Esophagus squamous epithelium (tissue), 5 donors: ENCODE results near the gene PGLYRP2. TPM values are rescaled to one million over a fixed set of nuclear protein-coding genes. Genes with fewer than 3 reads are reported as not detected.
"Not testable (repeated sequence)": the region's sequence is repeated elsewhere in the genome, so short reads cannot be mapped to it uniquely, and the experiment has no call there.

Source experiments
- DNase-seq: peaks from one replicate; lab custom pipeline; 2025; lab: John Stamatoyannopoulos, UW
- H3K27ac ChIP-seq, 4 donors: fragments of 200-600 bp; sonication (generic); one replicate each; pipeline ENCODE4 v1.5.1; 2016 to 2019; ENCODE audit warnings: mild to moderate bottlenecking in 1 of 4
- H3K27me3 ChIP-seq, 4 donors: fragments of 200-600 bp; sonication (generic); 1 replicate in 3 of 4; 2 replicates in 1 of 4; pipeline versions ENCODE4 v1.5.1 to v1.6.0; 2017 to 2021; ENCODE audit warnings: antibody characterized with exemption in 1 of 4
- H3K36me3 ChIP-seq, 3 donors: fragments of 200-600 bp; sonication (generic); one replicate each; pipeline ENCODE4 v1.5.1; 2016 to 2019
- H3K4me1 ChIP-seq, 3 donors: fragments of 200-600 bp; sonication (generic); one replicate each; pipeline ENCODE4 v1.5.1; 2017 to 2019
- H3K4me3 ChIP-seq, 4 donors: fragments of 200-600 bp; sonication (generic); 1 replicate in 3 of 4; 2 replicates in 1 of 4; pipeline ENCODE4 v1.5.1; 2016 to 2019; ENCODE audit warnings: mild to moderate bottlenecking in 2 of 4, moderate library complexity in 1 of 4
- H3K9me3 ChIP-seq, 3 donors: fragments of 200-600 bp; sonication (generic); one replicate each; pipeline ENCODE4 v1.5.1; 2016 to 2019
- CTCF ChIP-seq, 6 experiments: fragments of 450-650 bp in 4 of 6; fragments of 200-600 bp in 2 of 6; sonication (generic) in 2 of 6; IDR thresholded peaks; one replicate each; pipeline ENCODE4 v1.5.1; 2016 to 2019; ENCODE audit warnings: antibody characterized with exemption in 6 of 6, mild to moderate bottlenecking in 4 of 6, moderate library complexity in 4 of 6
- POLR2A ChIP-seq, 4 donors: fragments of 450-650 bp; IDR thresholded peaks; one replicate each; pipeline ENCODE4 v1.6.1; 2017; ENCODE audit warnings: antibody characterized with exemption in 4 of 4, mild to moderate bottlenecking in 4 of 4, moderate library complexity in 3 of 4
- WGBS, 2 donors: methylation state at CpG; one replicate each; pipeline ENCODE4 v1.1.5; 2018; 5-methylcytosine and 5-hydroxymethylcytosine counted together
- intact Hi-C: fragments of 100-400 bp; cut with DNase I; formaldehyde crosslinking; loops from one replicate; pipeline ENCODE4 v1.15.0; 2022
- total RNA-seq, 4 donors: library from RNA; depleted of rRNA; stranded (reverse); fragments of >200 nt; gene quantifications; one replicate each; pipeline ENCODE4 v1.1.0, GENCODE V29; 2016
- donor health status: DM: yes; HTN: yes; CAD: no.

PGLYRP2 gene
- total RNA-seq, 4 donors from 2014 or later, result not detected

GRCh38 chr19:15519433-15519976, 40.2 kb upstream of the PGLYRP2 start:
- peaks cover 0 to 20% (median 15%) of the 10 kb centered on the region in 3 donors for H3K9me3 ChIP-seq
- TF ChIP-seq POLR2A (IDR thresholded peaks at IDR 0.05) (no peak), CTCF (IDR thresholded peaks at IDR 0.05) (no peak)
- H3K4me3 ChIP-seq, result no peak overlapping the region
- H3K36me3 ChIP-seq, result no peaks in the 10 kb centered on the region
- intact Hi-C loops, result no loop called here
- WGBS, 2 donors, result 45 to 69% methylated on average over 2 to 3 of the region's 6 CpGs
- DNase-seq, result no peak
- H3K27ac ChIP-seq, result no peak overlapping the region
- H3K27me3 ChIP-seq, result peaks cover 0 to 19% (median 1%) of the 10 kb centered on the region in 4 donors
- H3K4me1 ChIP-seq, result peaks cover 0 to 7% (median 0%) of the 10 kb centered on the region in 3 donors

GRCh38 chr19:15517778-15518177, 38.5 kb upstream of the PGLYRP2 start:
- Histone ChIP-seq H3K36me3 (no peaks in the 10 kb centered on the region), H3K9me3 (peaks cover 0 to 20% (median 15%) of the 10 kb centered on the region in 3 donors), H3K4me1 (peaks cover 0 to 9% (median 0%) of the 10 kb centered on the region in 3 donors), H3K4me3 (no peak overlapping the region), H3K27me3 (peaks cover 0 to 19% (median 1%) of the 10 kb centered on the region in 4 donors), H3K27ac (no peak overlapping the region)
- WGBS, 2 donors, result 74 to 80% methylated on average over 1 of the region's 1 CpG
- no peak for DNase-seq
- intact Hi-C loops, result no loop called here
- TF ChIP-seq POLR2A (IDR thresholded peaks at IDR 0.05) (no peak), CTCF (IDR thresholded peaks at IDR 0.05) (no peak)

GRCh38 chr19:15516363-15516762, 37.1 kb upstream of the PGLYRP2 start:
- peaks cover 0 to 20% (median 15%) of the 10 kb centered on the region in 3 donors for H3K9me3 ChIP-seq
- 81 to 90% methylated on average over 3 of the region's 3 CpGs for WGBS, 2 donors
- no peak for DNase-seq
- H3K4me3 ChIP-seq, result no peak overlapping the region
- no peak overlapping the region for H3K27ac ChIP-seq
- H3K36me3 ChIP-seq, result no peaks in the 10 kb centered on the region
- intact Hi-C loops, result no loop called here
- TF ChIP-seq CTCF (IDR thresholded peaks at IDR 0.05) (no peak), POLR2A (IDR thresholded peaks at IDR 0.05) (no peak)
- H3K4me1 ChIP-seq, result peaks cover 0 to 17% (median 0%) of the 10 kb centered on the region in 3 donors
- peaks cover 0 to 21% (median 1%) of the 10 kb centered on the region in 4 donors for H3K27me3 ChIP-seq

GRCh38 chr19:15515227-15515625, 35.9 kb upstream of the PGLYRP2 start:
- H3K27ac ChIP-seq, result peak overlapping the region in 3 of 4 donors; percentile 5 to 56 (median 17)
- intact Hi-C loops, H3K4me3 ChIP-seq, H3K36me3 ChIP-seq, DNase-seq: not testable (repeated sequence)
- WGBS, 2 donors, result 87 to 94% methylated on average over 7 to 9 of the region's 9 CpGs
- H3K4me1 ChIP-seq, result peaks cover 0 to 29% (median 0%) of the 10 kb centered on the region in 3 donors
- peaks cover 0 to 31% (median 1%) of the 10 kb centered on the region in 4 donors for H3K27me3 ChIP-seq
- peaks cover 0 to 20% (median 15%) of the 10 kb centered on the region in 3 donors for H3K9me3 ChIP-seq

GRCh38 chr19:15511671-15512424, 32.5 kb upstream of the PGLYRP2 start:
- peaks cover 0 to 11% (median 10%) of the 10 kb centered on the region in 3 donors for H3K9me3 ChIP-seq
- H3K4me3 ChIP-seq, result no peak overlapping the region
- DNase-seq, result no peak
- peak overlapping the region; percentile 49 to 85 (median 70) for H3K27ac ChIP-seq
- H3K36me3 ChIP-seq, result no peaks in the 10 kb centered on the region
- WGBS, 2 donors, result 43 to 77% methylated on average over 2 to 14 of the region's 19 CpGs
- TF ChIP-seq POLR2A (IDR thresholded peaks at IDR 0.05), result no peak
- no peak for TF ChIP-seq CTCF (IDR thresholded peaks at IDR 0.05)
- H3K4me1 ChIP-seq, result peaks cover 4 to 53% (median 7%) of the 10 kb centered on the region in 3 donors
- intact Hi-C loops, result no loop called here
- H3K27me3 ChIP-seq, result peaks cover 0 to 53% (median 4%) of the 10 kb centered on the region in 4 donors
